ENCODE results near the gene DNAH8.

DNAH8 gene, protein sequence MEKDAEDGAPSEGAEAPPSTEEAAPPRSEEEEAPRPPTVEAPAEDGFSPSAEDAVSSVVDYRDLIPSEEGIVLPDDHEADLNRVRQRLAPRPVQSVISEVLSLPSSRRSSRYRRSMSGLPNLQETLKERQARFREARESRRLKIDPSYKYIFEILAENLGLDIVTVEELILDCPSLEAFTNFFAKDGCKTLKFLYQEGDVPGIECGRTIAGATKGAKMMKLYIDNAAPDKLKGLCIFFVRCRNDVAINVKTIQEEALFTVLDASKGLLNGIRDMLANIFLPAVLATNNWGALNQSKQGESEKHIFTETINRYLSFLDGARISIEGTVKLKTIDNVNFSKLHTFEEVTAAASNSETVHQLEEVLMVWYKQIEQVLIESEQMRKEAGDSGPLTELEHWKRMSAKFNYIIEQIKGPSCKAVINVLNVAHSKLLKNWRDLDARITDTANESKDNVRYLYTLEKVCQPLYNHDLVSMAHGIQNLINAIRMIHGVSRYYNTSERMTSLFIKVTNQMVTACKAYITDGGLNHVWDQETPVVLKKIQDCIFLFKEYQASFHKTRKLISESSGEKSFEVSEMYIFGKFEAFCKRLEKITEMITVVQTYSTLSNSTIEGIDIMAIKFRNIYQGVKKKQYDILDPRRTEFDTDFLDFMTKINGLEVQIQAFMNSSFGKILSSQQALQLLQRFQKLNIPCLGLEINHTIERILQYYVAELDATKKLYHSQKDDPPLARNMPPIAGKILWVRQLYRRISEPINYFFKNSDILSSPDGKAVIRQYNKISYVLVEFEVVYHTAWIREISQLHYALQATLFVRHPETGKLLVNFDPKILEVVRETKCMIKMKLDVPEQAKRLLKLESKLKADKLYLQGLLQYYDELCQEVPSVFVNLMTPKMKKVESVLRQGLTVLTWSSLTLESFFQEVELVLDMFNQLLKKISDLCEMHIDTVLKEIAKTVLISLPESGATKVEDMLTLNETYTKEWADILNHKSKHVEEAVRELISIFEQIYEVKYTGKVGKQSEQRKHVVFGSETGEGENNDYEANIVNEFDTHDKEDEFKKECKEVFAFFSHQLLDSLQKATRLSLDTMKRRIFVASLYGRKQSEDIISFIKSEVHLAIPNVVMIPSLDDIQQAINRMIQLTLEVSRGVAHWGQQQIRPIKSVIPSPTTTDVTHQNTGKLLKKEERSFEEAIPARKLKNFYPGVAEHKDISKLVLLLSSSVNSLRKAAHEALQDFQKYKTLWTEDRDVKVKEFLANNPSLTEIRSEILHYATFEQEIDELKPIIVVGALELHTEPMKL (N-terminal part only)

DNA sequence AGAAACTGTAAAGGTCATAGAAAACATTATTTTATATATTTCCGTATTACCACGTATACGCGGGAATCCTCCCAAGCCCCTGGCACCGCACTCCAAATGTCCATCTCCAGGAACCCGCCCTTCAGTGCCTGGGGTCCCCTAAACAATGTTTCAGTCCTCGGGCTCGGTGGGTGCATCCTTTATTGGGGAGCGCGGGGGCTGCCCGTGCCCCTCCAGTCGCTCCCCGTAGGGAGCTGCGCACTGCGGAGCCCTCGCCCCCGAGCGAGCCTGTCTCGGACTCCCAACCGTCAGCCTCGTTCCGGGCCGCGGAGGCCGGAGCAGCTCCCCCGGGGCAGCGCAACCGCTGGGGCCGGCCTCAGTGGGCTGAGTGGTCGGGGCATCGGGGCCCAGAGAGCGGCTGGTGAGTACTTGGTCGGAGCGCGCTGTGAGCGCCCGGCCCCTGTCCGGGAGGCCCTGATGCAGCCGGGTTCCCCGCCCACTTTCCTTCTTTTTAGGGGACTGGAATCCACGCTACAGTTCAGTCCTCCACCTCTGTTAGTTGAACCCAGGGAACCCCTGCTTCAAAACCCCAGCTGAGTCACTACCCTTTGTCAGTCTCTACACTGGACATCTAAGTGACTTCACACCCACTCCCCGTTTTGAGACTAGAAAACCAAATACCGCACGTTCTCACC lies at the start of gene DNAH8:
Gene DNAH8, plus strand, starts transcription at position 296 of the 674 bp plus-strand sequence. CDS start 7,499 bp downstream, outside the sequence.
- peak within 1 kb of the TSS in 2 of 3 experiments; percentile 39 to 41 for H3K4me3 Mint-ChIP-seq
- H3K27me3 Mint-ChIP-seq (ENCODE audit: low read depth) = peaks cover 28% of the 10 kb centered on the region
- no peaks in the 10 kb centered on the region for H3K36me3 Mint-ChIP-seq (ENCODE audit: low read depth)
- peak within 1 kb of the TSS in 1 of 3 experiments; percentile 10 for H3K27ac Mint-ChIP-seq
- peaks cover 4% of the 10 kb centered on the region for H3K4me1 Mint-ChIP-seq
- no peak for TF ChIP-seq CTCF (IDR thresholded peaks at IDR 0.05; ENCODE audit: unreplicated experiment in 3 of 3)
- H3K9me3 Mint-ChIP-seq = peaks cover 6% of the 10 kb centered on the region

DNA sequence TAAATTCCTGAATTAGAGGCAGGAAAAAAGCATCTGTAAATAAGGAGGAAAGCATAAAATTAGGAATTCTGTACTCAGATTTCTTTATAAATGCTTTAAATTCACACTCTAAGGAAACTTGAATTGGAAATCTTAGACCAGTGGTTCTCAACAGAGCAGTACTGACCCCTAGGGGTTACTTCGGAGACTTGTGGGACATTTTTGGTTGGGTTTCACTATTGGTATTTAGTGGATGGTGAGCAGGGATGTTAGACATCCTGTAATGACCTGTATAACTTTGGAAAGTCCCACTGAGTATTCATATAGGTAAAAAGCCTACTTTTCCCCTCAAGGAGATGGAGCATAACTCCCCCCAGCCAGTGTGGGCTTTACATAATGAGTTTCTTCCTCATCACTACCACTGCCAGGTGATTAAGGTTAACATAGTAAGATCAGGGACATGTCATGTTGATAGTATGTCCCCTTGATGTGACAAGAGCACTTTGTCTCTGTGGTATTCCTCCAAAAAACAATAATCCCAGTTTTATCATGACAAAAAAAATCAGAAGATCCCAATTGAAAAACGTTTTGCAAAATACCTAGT lies 43.1 kb upstream of the DNAH8 start:
- Mint-ChIP-seq H3K9me3 (no peaks in the 10 kb centered on the region), H3K27ac (no peak overlapping the region), H3K27me3 (ENCODE audit: low read depth) (no peaks in the 10 kb centered on the region), H3K4me1 (no peaks in the 10 kb centered on the region), H3K4me3 (no peak overlapping the region), H3K36me3 (ENCODE audit: low read depth) (peaks cover 31% of the 10 kb centered on the region)
- TF ChIP-seq CTCF (IDR thresholded peaks at IDR 0.05; ENCODE audit: unreplicated experiment in 3 of 3) = peak; percentile 59 to 70 (median 61)

- no peaks in the 10 kb centered on the region for H3K27me3 Mint-ChIP-seq (ENCODE audit: low read depth)
- H3K4me1 Mint-ChIP-seq = no peaks in the 10 kb centered on the region
- no peaks in the 10 kb centered on the region for H3K9me3 Mint-ChIP-seq
- H3K4me3 Mint-ChIP-seq = no peak overlapping the region
- H3K36me3 Mint-ChIP-seq (ENCODE audit: low read depth) = peaks cover 40% of the 10 kb centered on the region
- no peak for TF ChIP-seq CTCF (IDR thresholded peaks at IDR 0.05; ENCODE audit: unreplicated experiment in 3 of 3)
- no peak overlapping the region for H3K27ac Mint-ChIP-seq
These were observed 41.5 kb upstream of the DNAH8 start for GRCh38 chr6:38673397-38674165.

DNA sequence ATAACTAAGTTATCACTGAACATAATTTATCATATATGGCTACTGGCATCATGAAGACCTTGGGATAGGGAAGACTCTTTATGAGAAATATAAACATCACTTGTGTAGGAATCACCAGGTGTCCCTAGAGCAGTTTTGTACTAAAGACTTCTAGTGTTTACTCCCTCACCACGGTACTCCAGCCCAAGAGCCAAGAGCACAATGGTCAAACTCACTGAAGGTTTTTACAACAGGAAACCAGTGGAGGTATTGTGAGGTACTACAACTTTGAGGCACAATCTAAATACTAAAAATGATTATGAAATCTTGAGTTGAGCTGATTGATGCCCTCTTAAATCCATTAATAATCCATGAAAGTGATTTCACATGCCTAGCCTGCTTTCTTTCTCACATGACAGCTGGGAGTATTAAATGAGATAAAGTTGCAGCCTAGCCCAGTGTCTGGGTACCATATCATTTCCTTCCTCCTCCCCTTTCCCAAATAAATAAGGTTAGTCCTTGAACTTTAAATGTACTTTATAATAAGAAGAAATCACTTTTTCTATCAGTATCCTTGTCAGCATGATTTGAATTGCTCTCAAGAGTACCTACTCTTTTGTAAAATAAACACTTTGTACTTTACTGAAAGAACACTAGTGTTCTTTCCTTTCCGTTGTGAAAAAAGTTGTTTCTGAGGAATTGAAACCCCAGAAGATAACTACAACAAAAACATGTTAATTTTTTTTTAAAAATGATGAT lies 38.7 kb upstream of the DNAH8 start:
- Mint-ChIP-seq H3K9me3 (no peaks in the 10 kb centered on the region), H3K36me3 (ENCODE audit: low read depth) (peaks cover 57% of the 10 kb centered on the region), H3K4me1 (no peaks in the 10 kb centered on the region), H3K27me3 (ENCODE audit: low read depth) (no peaks in the 10 kb centered on the region), H3K27ac (no peak overlapping the region), H3K4me3 (no peak overlapping the region)
- TF ChIP-seq CTCF (IDR thresholded peaks at IDR 0.05; ENCODE audit: unreplicated experiment in 3 of 3) = no peak
